ENCODE measurements around the gene GPR62.

GPR62 gene

GRCh38 chr3:51950899-51951298 lies 4.3 kb upstream of the GPR62 start:
- in situ Hi-C loops (cut with MboI; ENCODE audit: low pct_unique_long_range_greater_than_20kb, low sequenced_read_pairs), result no loop called here
- no peak for DNase-seq

- in situ Hi-C loops (cut with MboI; ENCODE audit: low pct_unique_long_range_greater_than_20kb, low sequenced_read_pairs), result no loop called here
- DNase-seq, result peak; percentile 64
Observed at GRCh38 chr3:51953445-51953844, 1.7 kb upstream of the GPR62 start.

- peak; percentile 47 for DNase-seq
- in situ Hi-C loops (cut with MboI; ENCODE audit: low pct_unique_long_range_greater_than_20kb, low sequenced_read_pairs), result no loop called here
Observed at GRCh38 chr3:51954105-51954504, 1.1 kb upstream of the GPR62 start.

- in situ Hi-C loops (cut with MboI; ENCODE audit: low pct_unique_long_range_greater_than_20kb, low sequenced_read_pairs), result no loop called here
- DNase-seq, result no peak
Observed at GRCh38 chr3:51954713-51955112, 468 bp upstream of the GPR62 start.

- DNase-seq, result no peak
- in situ Hi-C loops (cut with MboI; ENCODE audit: low pct_unique_long_range_greater_than_20kb, low sequenced_read_pairs), result no loop called here
Observed at GRCh38 chr3:51955893-51956770, 951 bp downstream of the GPR62 start.

- in situ Hi-C loops (cut with MboI; ENCODE audit: low pct_unique_long_range_greater_than_20kb, low sequenced_read_pairs), result no loop called here
- no peak for DNase-seq
Observed at GRCh38 chr3:51957520-51958205, 2.5 kb downstream of the GPR62 start.

GRCh38 chr3:51958603-51959521 lies 3.7 kb downstream of the GPR62 start:
- in situ Hi-C loops (cut with MboI; ENCODE audit: low pct_unique_long_range_greater_than_20kb, low sequenced_read_pairs), result no loop called here
- no peak for DNase-seq

GRCh38 chr3:51959651-51960050 lies 4.5 kb downstream of the GPR62 start:
- in situ Hi-C loops (cut with MboI; ENCODE audit: low pct_unique_long_range_greater_than_20kb, low sequenced_read_pairs), result no loop called here
- DNase-seq, result no peak

GRCh38 chr3:51960386-51960785 lies 5.2 kb downstream of the GPR62 start:
- in situ Hi-C loops (cut with MboI; ENCODE audit: low pct_unique_long_range_greater_than_20kb, low sequenced_read_pairs), result no loop called here
- DNase-seq, result no peak

GRCh38 chr3:51961011-51961410 lies 5.8 kb downstream of the GPR62 start:
- in situ Hi-C loops (cut with MboI; ENCODE audit: low pct_unique_long_range_greater_than_20kb, low sequenced_read_pairs), result no loop called here
- DNase-seq, result no peak

GRCh38 chr3:51961602-51962569 lies 6.7 kb downstream of the GPR62 start:
- DNase-seq, result no peak
- in situ Hi-C loops (cut with MboI; ENCODE audit: low pct_unique_long_range_greater_than_20kb, low sequenced_read_pairs), result no loop called here

GRCh38 chr3:51962854-51963530 lies 7.8 kb downstream of the GPR62 start:
- in situ Hi-C loops (cut with MboI; ENCODE audit: low pct_unique_long_range_greater_than_20kb, low sequenced_read_pairs), result no loop called here
- DNase-seq, result no peak

GRCh38 chr3:51963951-51964451 lies 8.8 kb downstream of the GPR62 start:
- no peak for DNase-seq
- in situ Hi-C loops (cut with MboI; ENCODE audit: low pct_unique_long_range_greater_than_20kb, low sequenced_read_pairs), result no loop called here

- in situ Hi-C loops (cut with MboI; ENCODE audit: low pct_unique_long_range_greater_than_20kb, low sequenced_read_pairs), result no loop called here
Observed at GRCh38 chr3:51964521-51964920, 9.3 kb downstream of the GPR62 start.

GRCh38 chr3:51966016-51966415 lies 10.8 kb downstream of the GPR62 start:
- in situ Hi-C loops (cut with MboI; ENCODE audit: low pct_unique_long_range_greater_than_20kb, low sequenced_read_pairs), result no loop called here
- no peak for DNase-seq

More at GRCh38 chr3:51964521-51964920, 9.3 kb downstream of the GPR62 start:
- no peak for DNase-seq

GRCh38 chr3:51966486-51966885 lies 11.3 kb downstream of the GPR62 start:
- in situ Hi-C loops (cut with MboI; ENCODE audit: low pct_unique_long_range_greater_than_20kb, low sequenced_read_pairs), result no loop called here
- DNase-seq, result no peak

- in situ Hi-C loops (cut with MboI; ENCODE audit: low pct_unique_long_range_greater_than_20kb, low sequenced_read_pairs), result no loop called here
- DNase-seq, result no peak
Observed at GRCh38 chr3:51966922-51967383, 11.8 kb downstream of the GPR62 start.
